Endometrial microvascular endothelial cells (primary cell): ENCODE measurements around the gene ABCF2. TPM values are rescaled to one million over a fixed set of nuclear protein-coding genes. Genes with fewer than 3 reads are reported as not detected.

Experiments
- in situ Hi-C: cut with HindIII; loops from 2 replicates; pipeline ENCODE4 v1.10.0; 2017; ENCODE audit warnings: low sequenced_read_pairs, low pct_unique_long_range_greater_than_20kb; ENCODE audit errors: inconsistent ontology term
- total RNA-seq: library from RNA; depleted of rRNA; stranded (reverse); fragments of >200 nt; gene quantifications from one replicate; pipeline ENCODE4 v1.2.3, GENCODE V29; 2015; ENCODE audit errors: inconsistent ontology term

ABCF2 gene
- total RNA-seq, 1 donor from 2014 or later: 89.1 TPM

GRCh38 chr7:151232091-151232916 is 5.3 kb upstream of the ABCF2 start, which contains the start of gene CHPF2:
Gene CHPF2, plus strand, starts transcription at chr7:151232483. Its CDS starts 1,529 bp downstream, at chr7:151234012.
- in situ Hi-C loops: no loop called here

- in situ Hi-C loops: no loop called here
Observed at GRCh38 chr7:151231080-151231479, 4.1 kb upstream of the ABCF2 start.

GRCh38 chr7:151229249-151229648 is 2.2 kb upstream of the ABCF2 start:
- in situ Hi-C loops: no loop called here

DNA sequence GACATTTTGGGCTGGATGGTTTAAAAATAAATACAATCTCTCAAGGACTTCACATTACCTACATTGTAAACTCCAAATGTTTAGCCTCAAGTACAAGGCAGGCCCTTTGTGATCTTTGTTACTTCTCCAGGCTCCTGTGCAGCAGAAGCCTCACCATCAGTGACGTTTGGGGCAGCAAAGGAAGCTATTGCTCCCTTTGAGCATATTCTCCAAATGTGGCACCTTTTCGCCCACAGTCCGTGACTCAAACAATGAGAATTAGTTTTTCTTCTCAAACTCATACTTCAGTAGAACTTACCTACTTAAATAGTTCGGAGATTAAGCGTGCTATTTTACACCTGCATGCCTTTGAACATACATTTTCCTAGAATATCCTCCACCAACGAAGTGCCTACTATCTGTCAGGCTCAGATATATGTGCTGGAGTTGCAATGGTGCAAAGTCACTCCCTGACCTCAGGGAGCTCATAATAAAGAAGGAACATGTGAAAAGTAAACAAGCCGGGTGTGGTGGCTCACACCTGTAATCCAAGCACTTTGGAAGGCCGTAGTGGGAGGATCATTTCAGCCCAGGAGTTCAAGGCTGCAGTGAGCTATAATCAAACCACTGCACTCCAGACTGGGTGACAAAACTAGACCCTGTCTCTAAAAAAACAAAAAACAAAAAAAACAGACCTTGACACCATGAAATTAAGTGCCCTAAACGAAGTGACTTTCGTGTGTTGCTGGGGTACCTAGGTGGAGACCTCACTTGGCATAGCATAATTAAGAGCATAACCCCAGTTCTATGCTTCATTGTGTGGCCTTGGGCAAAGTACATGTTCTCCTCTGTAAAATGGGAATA is 1.2 kb upstream of the ABCF2 start:
- in situ Hi-C loops: no loop called here

DNA sequence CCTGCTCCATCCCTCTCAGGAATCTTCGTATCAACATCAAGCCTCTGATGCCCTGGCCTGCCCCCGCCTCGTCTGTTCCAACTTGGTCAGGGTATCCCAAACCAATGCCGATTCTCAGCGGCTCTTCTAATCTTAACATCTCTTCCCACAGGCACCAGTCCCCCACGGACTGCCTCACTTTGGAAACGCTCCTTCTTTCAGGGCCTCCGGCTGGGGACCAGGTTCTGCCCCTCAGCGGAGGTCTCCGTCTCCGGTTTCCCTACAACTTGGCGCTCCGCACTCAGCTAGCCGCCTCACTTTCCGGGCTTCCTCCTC is 488 bp downstream of the ABCF2 start:
- in situ Hi-C loops: no loop called here

DNA sequence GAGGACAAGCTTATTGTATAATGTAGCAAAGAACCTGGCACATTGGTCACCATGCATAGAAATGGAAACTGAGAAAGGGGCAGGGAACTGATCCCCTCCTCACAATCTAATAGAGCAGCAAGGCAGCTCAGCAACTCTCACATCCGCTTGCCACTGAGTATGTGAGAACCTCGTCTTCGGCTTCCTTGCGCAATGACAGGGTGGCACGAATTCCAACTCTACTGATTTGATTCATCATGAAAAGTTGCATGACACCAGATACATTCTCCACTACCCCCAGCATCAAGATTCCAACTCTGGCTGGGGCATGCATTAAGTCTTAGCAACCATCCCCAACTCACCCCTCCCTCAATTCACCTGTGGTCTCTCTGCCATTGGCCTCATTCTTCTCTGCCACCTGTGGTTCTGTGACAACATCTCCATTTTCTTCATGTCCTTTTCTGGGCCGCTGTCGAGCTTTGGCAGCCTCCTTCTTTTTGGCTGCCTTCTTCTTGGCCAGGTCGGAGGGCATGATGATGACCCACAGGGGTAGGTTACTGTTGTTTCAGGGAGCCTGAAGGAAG is 976 bp downstream of the ABCF2 start:
- in situ Hi-C loops: no loop called here

- in situ Hi-C loops: no loop called here
Observed at GRCh38 chr7:151223728-151224127, 3.3 kb downstream of the ABCF2 start.

GRCh38 chr7:151218170-151218569 is 8.8 kb downstream of the ABCF2 start:
- in situ Hi-C loops: no loop called here

DNA sequence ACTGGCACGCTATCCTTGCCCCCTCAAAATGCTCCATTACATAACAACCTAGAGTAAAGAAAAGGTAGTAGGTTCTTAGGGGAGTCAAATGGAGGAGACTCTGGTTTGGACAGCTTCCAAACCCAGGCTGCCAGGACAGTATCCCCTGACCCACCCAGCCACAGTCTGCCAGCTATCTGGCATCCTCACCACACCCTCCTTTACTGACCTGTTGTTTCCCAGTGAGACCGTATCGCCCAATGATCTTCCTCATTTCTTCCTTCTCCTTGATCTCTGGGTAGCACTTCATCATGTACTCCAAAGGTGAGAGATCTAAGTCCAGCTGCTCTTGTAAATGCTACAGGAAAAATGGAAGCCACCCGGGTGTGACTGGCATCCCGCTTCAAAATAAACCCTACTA is 11.6 kb downstream of the ABCF2 start:
- in situ Hi-C loops: no loop called here

DNA sequence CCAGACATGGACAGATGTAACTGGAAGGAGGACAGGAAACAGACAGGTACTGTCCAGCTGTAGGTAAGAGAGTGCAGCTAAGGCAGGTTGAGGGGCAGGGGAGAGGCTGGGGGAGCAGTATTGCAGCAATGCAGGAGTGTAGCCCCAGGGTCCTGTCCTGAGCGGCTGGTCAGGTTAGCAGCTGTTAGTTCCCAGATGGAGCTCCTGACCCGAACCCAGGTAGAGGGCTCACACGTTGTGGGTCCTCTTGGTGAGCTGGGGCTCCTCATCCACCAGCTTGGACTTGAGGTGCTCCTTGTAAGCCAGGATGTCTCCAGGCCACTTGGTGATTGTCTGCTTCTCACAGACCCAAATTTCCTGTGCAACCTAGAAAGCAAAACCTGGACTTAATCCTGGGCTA is 13.2 kb downstream of the ABCF2 start:
- in situ Hi-C loops: no loop called here

- in situ Hi-C loops: no loop called here
Observed at GRCh38 chr7:151212626-151213025, 14.4 kb downstream of the ABCF2 start.

- in situ Hi-C loops: no loop called here
Observed at GRCh38 chr7:151211155-151211772, 15.7 kb downstream of the ABCF2 start.

DNA sequence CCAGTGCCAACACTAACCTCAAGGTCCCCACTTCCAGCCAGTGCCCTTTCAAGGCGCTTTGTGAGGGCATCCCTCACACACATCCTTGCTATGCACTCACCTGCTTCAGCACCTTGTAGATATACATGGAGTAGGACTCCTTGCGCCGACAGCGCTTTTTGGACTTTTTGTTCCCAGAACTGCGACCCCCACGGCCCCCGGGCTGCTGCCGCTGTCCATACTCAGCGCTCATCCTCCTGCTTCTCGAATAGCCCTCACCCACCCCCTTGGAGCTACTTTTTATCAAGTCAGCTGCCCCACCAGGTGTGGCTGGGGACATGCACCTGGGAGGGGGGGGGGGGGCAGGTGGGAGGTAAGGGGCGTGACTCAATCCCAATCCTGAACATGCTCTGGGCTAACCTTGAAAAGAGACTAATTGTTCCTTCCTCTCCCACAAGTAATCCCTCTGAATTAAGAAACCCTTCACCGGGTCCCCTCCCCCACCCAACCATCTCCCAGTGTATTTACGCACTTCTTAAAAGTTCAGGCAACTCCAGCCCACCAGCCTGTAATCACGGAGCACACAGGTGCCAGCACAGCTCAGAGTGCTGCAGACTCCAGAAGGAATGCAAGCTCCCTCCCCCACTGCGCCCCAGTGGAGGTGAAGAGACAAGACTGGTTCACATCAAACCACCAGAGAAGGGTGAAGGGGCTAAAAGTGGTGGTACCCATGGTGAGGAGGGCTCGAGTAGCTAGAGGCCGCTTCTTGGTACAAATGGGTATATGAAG is 16.7 kb downstream of the ABCF2 start, which contains the start of gene H2BK1:
H2BK1 (minus strand) TSS at position 402 of the 768 bp plus-strand sequence; CDS start at position 232, 170 bp downstream.
- in situ Hi-C loops: no loop called here

GRCh38 chr7:151209588-151209987 is 17.4 kb downstream of the ABCF2 start:
- in situ Hi-C loops: no loop called here

- in situ Hi-C loops: no loop called here
Observed at GRCh38 chr7:151208253-151208862, 18.6 kb downstream of the ABCF2 start.

DNA sequence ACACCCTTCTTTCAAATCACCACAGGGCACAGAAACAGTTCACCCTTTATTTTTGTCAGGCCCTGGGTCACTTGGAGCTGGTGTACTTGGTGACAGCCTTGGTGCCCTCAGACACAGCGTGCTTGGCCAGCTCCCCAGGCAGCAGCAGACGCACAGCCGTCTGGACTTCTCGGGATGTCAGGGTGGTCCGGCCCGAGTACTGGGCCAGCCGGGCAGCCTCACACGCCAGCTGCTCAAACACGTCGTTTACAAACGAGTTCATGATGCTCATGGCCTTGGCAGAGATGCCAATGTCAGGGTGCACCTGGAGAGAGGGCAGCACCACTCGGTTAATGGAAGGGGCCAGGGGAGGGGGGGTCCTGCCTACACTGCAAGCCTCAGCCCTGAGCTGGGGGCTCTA is 19.2 kb downstream of the ABCF2 start:
- in situ Hi-C loops: no loop called here

DNA sequence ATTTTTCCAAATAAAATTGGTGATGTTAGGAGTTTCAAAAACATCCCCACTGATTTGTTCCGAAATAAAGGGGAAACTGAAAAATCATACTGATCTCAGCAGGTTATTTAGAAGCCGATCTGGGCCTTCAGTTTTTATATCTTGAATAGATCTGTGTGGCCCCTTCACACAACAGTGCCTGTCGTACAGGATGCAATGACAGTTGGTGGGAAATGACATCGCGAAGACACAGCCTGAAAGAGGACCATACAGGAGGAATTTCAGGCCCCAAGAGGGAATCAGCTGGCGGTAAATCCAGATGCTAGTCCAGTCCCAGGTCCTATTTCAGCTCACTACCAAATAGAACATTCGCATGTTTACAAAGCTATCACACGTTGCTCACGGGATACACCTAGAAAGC is 19.7 kb downstream of the ABCF2 start:
- in situ Hi-C loops: no loop called here

DNA sequence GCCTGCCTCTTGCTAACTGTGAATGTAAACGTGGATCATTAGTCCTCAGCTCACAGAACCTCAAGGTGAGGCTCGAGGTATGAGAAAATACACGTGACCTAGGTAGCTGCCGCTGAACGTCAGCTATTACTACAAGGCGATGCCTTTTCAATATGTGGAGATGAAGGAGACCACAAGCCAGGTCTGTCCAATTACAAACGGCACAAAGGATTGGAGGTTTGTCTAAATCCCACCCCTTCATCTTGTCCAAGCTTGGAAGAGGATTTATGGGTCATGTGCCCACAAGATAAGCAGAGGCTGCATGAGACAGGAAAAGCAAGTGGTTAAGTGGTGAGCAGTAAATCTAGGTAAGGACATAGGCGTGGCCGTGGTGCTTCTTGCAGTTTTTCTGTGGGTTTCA is 20.1 kb downstream of the ABCF2 start:
- in situ Hi-C loops: no loop called here
